Measurements from ENCODE around the gene MEIS2.

Gene MEIS2

GRCh38 chr15:37034392-37034791, 66.0 kb downstream of the MEIS2 start:
- no peaks in the 10 kb centered on the region for H3K79me2 ChIP-seq (ENCODE audit: insufficient read depth, low read length)
- no peaks in the 10 kb centered on the region for H3K27me3 ChIP-seq (ENCODE audit: insufficient read depth, low read length, poor library complexity, severe bottlenecking)
- no peaks in the 10 kb centered on the region for H3K36me3 ChIP-seq (ENCODE audit: insufficient read depth, low read length)
- no peak overlapping the region for H3K9ac ChIP-seq (ENCODE audit: low read depth, low read length, poor library complexity, severe bottlenecking)
- no peak overlapping the region for H2AFZ ChIP-seq (ENCODE audit: low read length)
- TF ChIP-seq CTCF (conservative IDR thresholded peaks at IDR 0.05; ENCODE audit: low read length), result no peak
- no peak for TF ChIP-seq EZH2phosphoT487 (IDR thresholded peaks at IDR 0.05; ENCODE audit: borderline replicate concordance)
- H4K20me1 ChIP-seq (ENCODE audit: insufficient read depth, low read length, poor library complexity, severe bottlenecking), result no peaks in the 10 kb centered on the region
- H3K4me1 ChIP-seq (ENCODE audit: insufficient read depth, low read length, poor library complexity, severe bottlenecking), result no peaks in the 10 kb centered on the region
- H3F3A ChIP-seq (ENCODE audit: low read depth), result no peaks in the 10 kb centered on the region
- H3K9me3 ChIP-seq (ENCODE audit: insufficient read depth, low read depth, low read length), result no peaks in the 10 kb centered on the region
- no peaks in the 10 kb centered on the region for H3K9me2 ChIP-seq (replicated peaks; ENCODE audit: low read depth, low read length)
- H3K4me3 ChIP-seq (ENCODE audit: low read length, poor library complexity, severe bottlenecking), result no peak overlapping the region
- H3K4me2 ChIP-seq (ENCODE audit: low read depth, low read length, poor library complexity, severe bottlenecking), result no peak overlapping the region

- Histone ChIP-seq H3K4me1 (ENCODE audit: insufficient read depth, low read length, poor library complexity, severe bottlenecking) (no peaks in the 10 kb centered on the region), H3K9ac (ENCODE audit: low read depth, low read length, poor library complexity, severe bottlenecking) (no peak overlapping the region), H3K4me3 (ENCODE audit: low read length, poor library complexity, severe bottlenecking) (no peak overlapping the region), H4K20me1 (ENCODE audit: insufficient read depth, low read length, poor library complexity, severe bottlenecking) (no peaks in the 10 kb centered on the region), H3K36me3 (ENCODE audit: insufficient read depth, low read length) (no peaks in the 10 kb centered on the region), H3K9me3 (ENCODE audit: insufficient read depth, low read depth, low read length) (no peaks in the 10 kb centered on the region), H3K27me3 (ENCODE audit: insufficient read depth, low read length, poor library complexity, severe bottlenecking) (no peaks in the 10 kb centered on the region), H2AFZ (ENCODE audit: low read length) (no peak overlapping the region), H3K79me2 (ENCODE audit: insufficient read depth, low read length) (no peaks in the 10 kb centered on the region), H3K4me2 (ENCODE audit: low read depth, low read length, poor library complexity, severe bottlenecking) (no peak overlapping the region), H3K9me2 (replicated peaks; ENCODE audit: low read depth, low read length) (no peaks in the 10 kb centered on the region), H3F3A (ENCODE audit: low read depth) (no peaks in the 10 kb centered on the region)
- no peak for TF ChIP-seq CTCF (conservative IDR thresholded peaks at IDR 0.05; ENCODE audit: low read length)
- no peak for TF ChIP-seq EZH2phosphoT487 (IDR thresholded peaks at IDR 0.05; ENCODE audit: borderline replicate concordance)
These were observed 68.1 kb downstream of the MEIS2 start for GRCh38 chr15:37032091-37032775.

- Histone ChIP-seq H2AFZ (ENCODE audit: low read length) (no peak overlapping the region), H3K4me3 (ENCODE audit: low read length, poor library complexity, severe bottlenecking) (no peak overlapping the region), H3K9me2 (replicated peaks; ENCODE audit: low read depth, low read length) (no peaks in the 10 kb centered on the region; the same call in 1 of the 2 replicates), H4K20me1 (ENCODE audit: insufficient read depth, low read length, poor library complexity, severe bottlenecking) (no peaks in the 10 kb centered on the region), H3K27me3 (ENCODE audit: insufficient read depth, low read length, poor library complexity, severe bottlenecking) (no peaks in the 10 kb centered on the region), H3K36me3 (ENCODE audit: insufficient read depth, low read length) (no peaks in the 10 kb centered on the region), H3K9ac (ENCODE audit: low read depth, low read length, poor library complexity, severe bottlenecking) (no peak overlapping the region), H3F3A (ENCODE audit: low read depth) (no peaks in the 10 kb centered on the region), H3K79me2 (ENCODE audit: insufficient read depth, low read length) (no peaks in the 10 kb centered on the region), H3K9me3 (ENCODE audit: insufficient read depth, low read depth, low read length) (no peaks in the 10 kb centered on the region), H3K4me2 (ENCODE audit: low read depth, low read length, poor library complexity, severe bottlenecking) (no peak overlapping the region), H3K4me1 (ENCODE audit: insufficient read depth, low read length, poor library complexity, severe bottlenecking) (no peaks in the 10 kb centered on the region)
- no peak for TF ChIP-seq EZH2phosphoT487 (IDR thresholded peaks at IDR 0.05; ENCODE audit: borderline replicate concordance)
- no peak for TF ChIP-seq CTCF (conservative IDR thresholded peaks at IDR 0.05; ENCODE audit: low read length)
These were observed 69.2 kb downstream of the MEIS2 start for GRCh38 chr15:37031198-37031597.
